Thymus (tissue), 11 donors: ENCODE data around the gene MLLT10. TPM values are rescaled to one million over a fixed set of nuclear protein-coding genes. Genes with fewer than 3 reads are reported as not detected.

Experiments
- DNase-seq, 9 donors: peaks; one replicate each; pipeline ENCODE4 v3.0.0-alpha.2; 2013; ENCODE audit warnings: low spot score in 9 of 9, low read depth in 6 of 9, missing footprints in 1 of 9
- H3K27ac ChIP-seq, 2 donors: one replicate each; pipeline ENCODE4 v1.5.1; 2013; ENCODE audit warnings: control low read depth in 1 of 2, low read depth in 1 of 2, low read length in 1 of 2, mild to moderate bottlenecking in 1 of 2, moderate library complexity in 1 of 2
- H3K27me3 ChIP-seq, 2 donors: one replicate each; pipeline ENCODE4 v1.5.1; 2013; ENCODE audit warnings: low read length in 1 of 2; ENCODE audit not compliant: control insufficient read depth in 2 of 2, insufficient read depth in 1 of 2
- H3K36me3 ChIP-seq, 2 donors: one replicate each; pipeline ENCODE4 v1.5.1; 2013; ENCODE audit warnings: low read length in 1 of 2, mild to moderate bottlenecking in 1 of 2, moderate library complexity in 1 of 2; ENCODE audit not compliant: control insufficient read depth in 2 of 2, insufficient read depth in 2 of 2
- H3K4me1 ChIP-seq, 2 donors: one replicate each; pipeline ENCODE4 v1.5.1; 2013; ENCODE audit warnings: low read length in 2 of 2; ENCODE audit not compliant: control insufficient read depth in 2 of 2, insufficient read depth in 2 of 2
- H3K4me3 ChIP-seq, 2 donors: one replicate each; pipeline ENCODE4 v1.5.1; 2013; ENCODE audit warnings: low read length in 2 of 2, control low read depth in 1 of 2, mild to moderate bottlenecking in 1 of 2
- H3K9me3 ChIP-seq, 2 donors: one replicate each; pipeline ENCODE4 v1.5.1; 2013; ENCODE audit warnings: low read length in 1 of 2, mild to moderate bottlenecking in 1 of 2; ENCODE audit not compliant: control insufficient read depth in 2 of 2, insufficient read depth in 1 of 2
- WGBS: extraction: QIAGEN DNeasy Blood & Tissue Kit; methylation state at CpG from one replicate; pipeline ENCODE4 v1.1.7; 2013; 5-methylcytosine and 5-hydroxymethylcytosine counted together
- polyA plus RNA-seq: library from polyadenylated mRNA; stranded (reverse); fragments of 200-250 nt; gene quantifications from one replicate; pipeline ENCODE4 v1.2.3, GENCODE V29; 2013
- total RNA-seq: library from RNA; stranded (reverse); fragments of 120-200 nt; gene quantifications from one replicate; pipeline ENCODE4 v1.2.4, GENCODE V29; 2013
- donor health status: healthy.

MLLT10 gene
- total and polyA plus RNA-seq, 2 donors: 23.0 to 27.9 TPM

- Histone ChIP-seq H3K4me3 (no peak overlapping the region), H3K9me3 (no peaks in the 10 kb centered on the region), H3K36me3 (peaks cover 0 to 5% of the 10 kb centered on the region in 2 donors), H3K27me3 (no peaks in the 10 kb centered on the region), H3K27ac (no peak overlapping the region), H3K4me1 (peaks cover 0 to 2% of the 10 kb centered on the region in 2 donors)
- WGBS: 96% methylated on average over 7 of the region's 7 CpGs
- DNase-seq: no peak
Observed at GRCh38 chr10:21758696-21759095, 224.7 kb downstream of the MLLT10 start.

GRCh38 chr10:21759232-21759631 is 225.2 kb downstream of the MLLT10 start:
- H3K27me3 ChIP-seq: no peaks in the 10 kb centered on the region
- 96% methylated on average over 21 of the region's 21 CpGs for WGBS

GRCh38 chr10:21760332-21760731 is 226.3 kb downstream of the MLLT10 start:
- H3K4me1 ChIP-seq: peaks cover 0 to 6% of the 10 kb centered on the region in 2 donors
- DNase-seq: no peak
- no peaks in the 10 kb centered on the region for H3K27me3 ChIP-seq
- 96% methylated on average over 2 of the region's 2 CpGs for WGBS
- H3K27ac ChIP-seq: no peak overlapping the region
- no peaks in the 10 kb centered on the region for H3K9me3 ChIP-seq
- H3K4me3 ChIP-seq: no peak overlapping the region
- peaks cover 0 to 5% of the 10 kb centered on the region in 2 donors for H3K36me3 ChIP-seq

More at GRCh38 chr10:21759232-21759631, 225.2 kb downstream of the MLLT10 start:
- no peaks in the 10 kb centered on the region for H3K9me3 ChIP-seq
- no peak overlapping the region for H3K4me3 ChIP-seq
- no peak for DNase-seq
- peaks cover 0 to 5% of the 10 kb centered on the region in 2 donors for H3K36me3 ChIP-seq
- H3K27ac ChIP-seq: no peak overlapping the region
- H3K4me1 ChIP-seq: no peaks in the 10 kb centered on the region

GRCh38 chr10:21764466-21765189 is 230.6 kb downstream of the MLLT10 start:
- Histone ChIP-seq H3K9me3 (no peaks in the 10 kb centered on the region), H3K27me3 (no peaks in the 10 kb centered on the region), H3K4me1 (peaks cover 0 to 6% of the 10 kb centered on the region in 2 donors), H3K36me3 (no peaks in the 10 kb centered on the region), H3K27ac (peak overlapping the region in 1 of 2 donors; percentile 62), H3K4me3 (no peak overlapping the region)
- peak in 2 of 9 donors; percentile 18 to 56 for DNase-seq
- 92% methylated on average over 5 of the region's 5 CpGs for WGBS

- no peaks in the 10 kb centered on the region for H3K36me3 ChIP-seq
- WGBS: 98% methylated on average over 3 of the region's 3 CpGs
- no peaks in the 10 kb centered on the region for H3K27me3 ChIP-seq
- H3K27ac ChIP-seq: no peak overlapping the region
- no peak overlapping the region for H3K4me3 ChIP-seq
- peaks cover 0 to 3% of the 10 kb centered on the region in 2 donors for H3K9me3 ChIP-seq
- DNase-seq: no peak
- H3K4me1 ChIP-seq: peaks cover 0 to 6% of the 10 kb centered on the region in 2 donors
Observed at GRCh38 chr10:21769041-21769440, 235.0 kb downstream of the MLLT10 start.

DNA sequence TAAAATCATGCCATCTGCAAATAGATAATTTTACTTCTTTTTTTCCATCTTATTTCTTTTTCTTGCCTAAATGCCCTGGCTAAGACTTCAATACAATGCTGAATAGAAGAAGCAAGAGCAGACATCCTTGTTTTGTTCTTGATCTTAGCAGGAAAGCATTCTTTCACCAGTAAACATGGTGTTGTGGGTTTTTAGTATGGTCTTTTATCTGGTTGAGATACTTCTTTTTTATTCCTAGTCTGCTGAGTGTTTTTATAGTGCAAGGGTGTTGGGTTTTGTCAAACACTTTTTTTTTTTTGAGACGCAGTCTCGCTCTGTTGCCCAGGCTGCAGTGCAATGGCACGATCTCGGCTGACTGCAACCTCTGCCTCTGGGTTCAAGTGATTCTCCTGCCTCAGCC is 237.2 kb downstream of the MLLT10 start:
- H3K27ac ChIP-seq: no peak overlapping the region
- 89% methylated on average over 4 of the region's 4 CpGs for WGBS

GRCh38 chr10:21776883-21777282 is 242.9 kb downstream of the MLLT10 start:
- 96% methylated on average over 1 of the region's 1 CpG for WGBS
- Histone ChIP-seq H3K4me1 (no peaks in the 10 kb centered on the region), H3K27ac (no peak overlapping the region), H3K9me3 (peaks cover 0 to 8% of the 10 kb centered on the region in 2 donors), H3K27me3 (no peaks in the 10 kb centered on the region), H3K36me3 (no peaks in the 10 kb centered on the region), H3K4me3 (no peak overlapping the region)
- no peak for DNase-seq

More for the DNA sequence above, 237.2 kb downstream of the MLLT10 start:
- H3K4me3 ChIP-seq: no peak overlapping the region
- no peaks in the 10 kb centered on the region for H3K36me3 ChIP-seq
- no peaks in the 10 kb centered on the region for H3K27me3 ChIP-seq
- H3K9me3 ChIP-seq: peaks cover 0 to 3% of the 10 kb centered on the region in 2 donors
- DNase-seq: peak in 1 of 9 donors; percentile 30
- no peaks in the 10 kb centered on the region for H3K4me1 ChIP-seq

GRCh38 chr10:21791276-21791675 is 257.2 kb downstream of the MLLT10 start:
- H3K36me3 ChIP-seq: no peaks in the 10 kb centered on the region
- WGBS: 96% methylated on average over 2 of the region's 2 CpGs
- no peak for DNase-seq
- no peaks in the 10 kb centered on the region for H3K4me1 ChIP-seq
- no peaks in the 10 kb centered on the region for H3K27me3 ChIP-seq
- no peak overlapping the region for H3K27ac ChIP-seq
- no peak overlapping the region for H3K4me3 ChIP-seq
- H3K9me3 ChIP-seq: no peaks in the 10 kb centered on the region
